Measurements from ENCODE around the gene BCL11A. TPM values are rescaled to one million over a fixed set of nuclear protein-coding genes. Genes with fewer than 3 reads are reported as not detected.

The BCL11A gene
- polyA plus RNA-seq, 1 donor from 2014 or later = 44.0 TPM

- H3K4me3 ChIP-seq (ENCODE audit: low read length) = no peak overlapping the region
Measured at GRCh38 chr2:60512062-60512622, 41.3 kb downstream of the BCL11A start.

GRCh38 chr2:60510713-60511112 is 42.7 kb downstream of the BCL11A start:
- H4K20me1 ChIP-seq (ENCODE audit: insufficient read depth) = peaks cover 10% of the 10 kb centered on the region
- no peak overlapping the region for H3K4me3 ChIP-seq (ENCODE audit: low read length)
- H3K27ac ChIP-seq (ENCODE audit: low read length) = no peak overlapping the region
- no peaks in the 10 kb centered on the region for H3F3A ChIP-seq (ENCODE audit: insufficient read depth, low read length, poor library complexity, severe bottlenecking)
- no peak overlapping the region for H2AFZ ChIP-seq (ENCODE audit: low read depth, low read length)
- no peaks in the 10 kb centered on the region for H3K9me2 ChIP-seq (ENCODE audit: insufficient read depth, low read length)
- peaks cover 92% of the 10 kb centered on the region for H3K79me2 ChIP-seq (replicated peaks; ENCODE audit: insufficient read depth, low read length)
- no peaks in the 10 kb centered on the region for H3K9me3 ChIP-seq (ENCODE audit: low read length)
- no peaks in the 10 kb centered on the region for H3K27me3 ChIP-seq (ENCODE audit: insufficient read depth, low read depth, low read length)
- TF ChIP-seq POLR2AphosphoS5 (IDR thresholded peaks at IDR 0.05) (no peak), RAD21 (conservative IDR thresholded peaks at IDR 0.05) (no peak), SMC3 (conservative IDR thresholded peaks at IDR 0.05; ENCODE audit: poor library complexity) (no peak), CTCF (IDR thresholded peaks at IDR 0.05; ENCODE audit: poor library complexity, severe bottlenecking) (no peak), REST (IDR thresholded peaks at IDR 0.05; ENCODE audit: borderline replicate concordance) (no peak), EP300 (conservative IDR thresholded peaks at IDR 0.05; ENCODE audit: poor library complexity, severe bottlenecking) (no peak), TAF1 (IDR thresholded peaks at IDR 0.05; ENCODE audit: low read depth) (no peak), MXI1 (conservative IDR thresholded peaks at IDR 0.05; ENCODE audit: poor library complexity, severe bottlenecking) (no peak), EZH2 (IDR thresholded peaks at IDR 0.05; ENCODE audit: borderline replicate concordance, insufficient read depth, low read length, poor library complexity, severe bottlenecking) (no peak)
- no peak overlapping the region for H3K4me2 ChIP-seq (ENCODE audit: low read length)
- H3K9ac ChIP-seq (ENCODE audit: low read length) = no peak overlapping the region
- H3K36me3 ChIP-seq (ENCODE audit: insufficient read depth, low read length) = no peaks in the 10 kb centered on the region

More at GRCh38 chr2:60512062-60512622, 41.3 kb downstream of the BCL11A start:
- Histone ChIP-seq H3K9me3 (ENCODE audit: low read length) (no peaks in the 10 kb centered on the region), H3K4me2 (ENCODE audit: low read length) (no peak overlapping the region), H3K79me2 (replicated peaks; ENCODE audit: insufficient read depth, low read length) (peaks cover 94% of the 10 kb centered on the region), H3K36me3 (ENCODE audit: insufficient read depth, low read length) (no peaks in the 10 kb centered on the region), H3K9ac (ENCODE audit: low read length) (no peak overlapping the region), H3F3A (ENCODE audit: insufficient read depth, low read length, poor library complexity, severe bottlenecking) (no peaks in the 10 kb centered on the region), H4K20me1 (ENCODE audit: insufficient read depth) (peaks cover 10% of the 10 kb centered on the region), H2AFZ (ENCODE audit: low read depth, low read length) (no peak overlapping the region), H3K27ac (ENCODE audit: low read length) (no peak overlapping the region), H3K9me2 (ENCODE audit: insufficient read depth, low read length) (no peaks in the 10 kb centered on the region), H3K27me3 (ENCODE audit: insufficient read depth, low read depth, low read length) (no peaks in the 10 kb centered on the region)
- TF ChIP-seq REST (IDR thresholded peaks at IDR 0.05; ENCODE audit: borderline replicate concordance) (no peak), MXI1 (conservative IDR thresholded peaks at IDR 0.05; ENCODE audit: poor library complexity, severe bottlenecking) (no peak)
